ENCODE data around the gene HEPN1. TPM values are rescaled to one million over a fixed set of nuclear protein-coding genes. Genes with fewer than 3 reads are reported as not detected.

HEPN1 gene
- total and polyA plus RNA-seq, 9 of the 15 experiments (the other 6 are each of a cell fraction or from before 2014, with no cell fraction given) = not detected

DNA sequence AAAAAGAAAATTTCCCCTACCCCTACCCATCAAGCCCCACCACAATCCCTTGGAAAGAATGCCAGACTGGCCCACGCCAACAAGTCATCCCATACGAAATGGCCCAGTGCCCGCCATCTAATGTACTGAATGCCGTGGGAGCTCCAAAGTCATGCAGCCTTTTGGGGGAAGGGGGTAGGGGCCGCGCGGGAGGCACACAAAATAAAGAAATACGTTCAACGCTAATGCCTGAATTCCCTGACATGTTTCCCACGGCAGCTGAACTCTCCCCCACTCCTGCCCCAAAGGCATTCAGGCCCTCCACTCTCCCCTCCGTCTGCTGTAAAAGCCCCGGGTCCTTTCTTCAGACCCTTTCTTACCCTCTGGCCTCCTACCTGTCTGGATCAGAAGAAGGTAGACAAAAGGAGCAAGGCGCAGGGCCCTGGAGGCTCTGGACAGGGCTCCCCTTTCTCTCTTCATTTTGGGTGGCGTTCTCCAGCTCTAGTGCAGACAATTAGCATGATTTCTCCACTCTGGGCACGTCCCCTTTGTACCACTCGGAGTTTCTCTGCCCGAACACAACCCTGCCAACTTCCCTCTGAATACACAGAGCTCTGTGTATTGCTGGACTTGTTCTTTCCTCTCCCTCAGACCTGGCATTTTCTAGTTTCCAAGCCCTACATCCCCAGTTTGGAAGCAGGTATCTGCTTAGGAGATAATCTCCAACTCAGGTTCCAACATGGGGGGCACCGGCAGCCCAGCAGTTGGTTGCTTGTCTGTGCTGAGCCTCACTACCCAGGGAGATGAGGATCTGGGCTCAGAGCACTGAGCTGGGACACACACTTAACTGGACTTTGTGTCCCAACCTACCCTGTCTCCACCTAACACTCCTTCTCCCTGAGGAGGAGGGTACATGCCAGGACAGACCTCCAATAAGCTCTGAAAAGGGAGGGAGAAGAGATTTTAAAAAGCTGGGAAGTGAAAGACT, 16.8 kb downstream of the HEPN1 start, which contains the start of gene HEPACAM:
TSS of gene HEPACAM (minus strand) at position 500 of the 967 bp plus-strand sequence. CDS start at position 459, 41 bp downstream.
- TF ChIP-seq, protein P1, sequence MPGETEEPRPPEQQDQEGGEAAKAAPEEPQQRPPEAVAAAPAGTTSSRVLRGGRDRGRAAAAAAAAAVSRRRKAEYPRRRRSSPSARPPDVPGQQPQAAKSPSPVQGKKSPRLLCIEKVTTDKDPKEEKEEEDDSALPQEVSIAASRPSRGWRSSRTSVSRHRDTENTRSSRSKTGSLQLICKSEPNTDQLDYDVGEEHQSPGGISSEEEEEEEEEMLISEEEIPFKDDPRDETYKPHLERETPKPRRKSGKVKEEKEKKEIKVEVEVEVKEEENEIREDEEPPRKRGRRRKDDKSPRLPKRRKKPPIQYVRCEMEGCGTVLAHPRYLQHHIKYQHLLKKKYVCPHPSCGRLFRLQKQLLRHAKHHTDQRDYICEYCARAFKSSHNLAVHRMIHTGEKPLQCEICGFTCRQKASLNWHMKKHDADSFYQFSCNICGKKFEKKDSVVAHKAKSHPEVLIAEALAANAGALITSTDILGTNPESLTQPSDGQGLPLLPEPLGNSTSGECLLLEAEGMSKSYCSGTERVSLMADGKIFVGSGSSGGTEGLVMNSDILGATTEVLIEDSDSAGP (CRISPR knock-in tag; IDR thresholded peaks at IDR 0.05) = no peak
- TF ChIP-seq, protein P2, sequence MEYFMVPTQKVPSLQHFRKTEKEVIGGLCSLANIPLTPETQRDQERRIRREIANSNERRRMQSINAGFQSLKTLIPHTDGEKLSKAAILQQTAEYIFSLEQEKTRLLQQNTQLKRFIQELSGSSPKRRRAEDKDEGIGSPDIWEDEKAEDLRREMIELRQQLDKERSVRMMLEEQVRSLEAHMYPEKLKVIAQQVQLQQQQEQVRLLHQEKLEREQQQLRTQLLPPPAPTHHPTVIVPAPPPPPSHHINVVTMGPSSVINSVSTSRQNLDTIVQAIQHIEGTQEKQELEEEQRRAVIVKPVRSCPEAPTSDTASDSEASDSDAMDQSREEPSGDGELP (CRISPR knock-in tag; IDR thresholded peaks at IDR 0.05; ENCODE audit: borderline replicate concordance) = no peak
- Histone ChIP-seq H3K79me2 (ENCODE audit: control insufficient read depth, insufficient read depth, low read length) (no peaks in the 10 kb centered on the region), H3K4me3 (no peak within 1 kb of the TSS), H4K20me1 (replicated peaks; ENCODE audit: control insufficient read depth, insufficient read depth, low read length) (no peaks in the 10 kb centered on the region), H3K9ac (ENCODE audit: insufficient read depth in 1 of 2, low read depth in 2 of 2, low read length in 2 of 2) (no peak within 1 kb of the TSS), H2AFZ (ENCODE audit: low read depth, low read length) (no peak within 1 kb of the TSS), H3K27ac (ENCODE audit: extremely low read depth, low read depth, low read length) (no peak within 1 kb of the TSS), H3K4me2 (ENCODE audit: insufficient read depth, low read length) (no peak within 1 kb of the TSS), H3K36me3 (ENCODE audit: control insufficient read depth, insufficient read depth, low read length) (no peaks in the 10 kb centered on the region), H3K9me3 (replicated peaks; ENCODE audit: control insufficient read depth, insufficient read depth, low read depth, low read length) (no peaks in the 10 kb centered on the region), H3K27me3 (ENCODE audit: control insufficient read depth in 2 of 2, insufficient read depth in 2 of 2, low read length in 2 of 2) (peaks cover 23 to 31% of the 10 kb centered on the region in 2 experiments; a peak in 4 of 5 replicates), H3K9me1 (ENCODE audit: control insufficient read depth, insufficient read depth, low read length) (no peaks in the 10 kb centered on the region), H3K4me1 (replicated peaks in 1 of 2; ENCODE audit: control insufficient read depth in 2 of 2, insufficient read depth in 2 of 2, low read length in 2 of 2) (no peaks in the 10 kb centered on the region)
- BruUV-seq (replicated peaks) = no TSS peak
- CTCF ChIA-PET (ENCODE audit: low intra/inter-chr PET ratio) = no interaction called here
- in situ Hi-C loops (cut with MboI) (no loop called here), intact Hi-C loops (cut with micrococcal nuclease) (no loop called here)
- ATAC-seq (no peak), DNase-seq (ENCODE audit: extremely low read depth in 1 of 4, low spot score in 3 of 4) (no peak), FAIRE-seq (no peak)
- POLR2A ChIA-PET = interaction anchor here (0.6 kb wide), 2 partner anchors 176 to 318 kb away, joined by 3 read pairs; partner anchors contain the start of gene TMEM218
- WGBS (ENCODE audit: insufficient coverage, low coverage, missing lambda C conversion rate) = 4% methylated on average over 17 of the region's 18 CpGs

Measured in K562 (cell line).